NCI-H510A (cell line): ENCODE results near the gene STX11.

ENCODE experiments used
- DNase-seq: peaks from one replicate; lab custom pipeline; 2025; lab: John Stamatoyannopoulos, UW

Gene STX11

GRCh38 chr6:144215402-144215931 is 65.2 kb downstream of the STX11 start:
- DNase-seq, result no peak

- DNase-seq, result peak; percentile 64
Observed at GRCh38 chr6:144215932-144216667, 65.8 kb downstream of the STX11 start.

GRCh38 chr6:144216668-144217218 is 66.4 kb downstream of the STX11 start:
- DNase-seq, result no peak

- DNase-seq, result no peak
Observed at GRCh38 chr6:144217264-144217663, 66.9 kb downstream of the STX11 start.

GRCh38 chr6:144217797-144218196 is 67.5 kb downstream of the STX11 start:
- DNase-seq, result no peak

- DNase-seq, result no peak
Observed at GRCh38 chr6:144219056-144219685, 68.9 kb downstream of the STX11 start.

- DNase-seq, result no peak
Observed at GRCh38 chr6:144220031-144220790, 69.9 kb downstream of the STX11 start.

GRCh38 chr6:144223686-144224085 is 73.4 kb downstream of the STX11 start:
- DNase-seq, result no peak

- no peak for DNase-seq
Observed at GRCh38 chr6:144231721-144232120, 81.4 kb downstream of the STX11 start.

- no peak for DNase-seq
Observed at GRCh38 chr6:144232176-144232831, 82.0 kb downstream of the STX11 start.

GRCh38 chr6:144232832-144233230 is 82.5 kb downstream of the STX11 start:
- DNase-seq, result no peak

- DNase-seq, result no peak
Observed at GRCh38 chr6:144234399-144234798, 84.1 kb downstream of the STX11 start.

GRCh38 chr6:144234935-144235334 is 84.6 kb downstream of the STX11 start:
- no peak for DNase-seq
